Tibial artery (tissue), 4 donors: ENCODE results near the gene RSPH6A.

ENCODE experiments used
- DNase-seq, 2 donors: peaks; one replicate each; pipeline ENCODE4 v3.0.0-alpha.2; 2019
- H3K27ac ChIP-seq, 2 donors: fragments of 200-600 bp; sonication (generic) in 1 of 2; 1 replicate in 1 of 2; 2 replicates in 1 of 2; pipeline ENCODE4 v1.5.1; 2018 to 2019; ENCODE audit warnings: mild to moderate bottlenecking in 1 of 2
- H3K27me3 ChIP-seq, 2 donors: fragments of 200-600 bp; sonication (generic) in 1 of 2; one replicate each; pipeline versions ENCODE4 v1.5.1 to v1.6.0; 2016 to 2019
- H3K36me3 ChIP-seq, 3 donors: fragments of 200-600 bp; sonication (generic) in 2 of 3; one replicate each; pipeline ENCODE4 v1.5.1; 2016 to 2019; ENCODE audit warnings: mild to moderate bottlenecking in 2 of 3
- H3K4me1 ChIP-seq, 4 donors: fragments of 200-600 bp; sonication (generic) in 2 of 4; 1 replicate in 3 of 4; 2 replicates in 1 of 4; pipeline ENCODE4 v1.5.1; 2016 to 2019
- H3K4me3 ChIP-seq, 2 donors: fragments of 200-600 bp; sonication (generic) in 1 of 2; 1 replicate in 1 of 2; 2 replicates in 1 of 2; pipeline ENCODE4 v1.5.1; 2018 to 2019; ENCODE audit warnings: mild to moderate bottlenecking in 2 of 2
- H3K9me3 ChIP-seq, 3 donors: fragments of 200-600 bp; sonication (generic) in 1 of 3; one replicate each; pipeline ENCODE4 v1.5.1; 2016 to 2019
- intact Hi-C: fragments of 100-400 bp; cut with DNase I; formaldehyde crosslinking; loops from one replicate; pipeline ENCODE4 v1.15.0; 2023; ENCODE audit warnings: low total_unique reads
- TF ChIP-seq, protein P1 (sequence below), 2 experiments: fragments of 200-600 bp in 1 of 2; fragments of 450-650 bp in 1 of 2; IDR thresholded peaks; one replicate each; pipeline ENCODE4 v1.5.1; 2017 to 2019; ENCODE audit warnings: antibody characterized with exemption in 2 of 2, mild to moderate bottlenecking in 1 of 2, moderate library complexity in 1 of 2

The RSPH6A gene

GRCh38 chr19:45820413-45821102 is 5.5 kb upstream of the RSPH6A start:
- TF ChIP-seq, protein P1, sequence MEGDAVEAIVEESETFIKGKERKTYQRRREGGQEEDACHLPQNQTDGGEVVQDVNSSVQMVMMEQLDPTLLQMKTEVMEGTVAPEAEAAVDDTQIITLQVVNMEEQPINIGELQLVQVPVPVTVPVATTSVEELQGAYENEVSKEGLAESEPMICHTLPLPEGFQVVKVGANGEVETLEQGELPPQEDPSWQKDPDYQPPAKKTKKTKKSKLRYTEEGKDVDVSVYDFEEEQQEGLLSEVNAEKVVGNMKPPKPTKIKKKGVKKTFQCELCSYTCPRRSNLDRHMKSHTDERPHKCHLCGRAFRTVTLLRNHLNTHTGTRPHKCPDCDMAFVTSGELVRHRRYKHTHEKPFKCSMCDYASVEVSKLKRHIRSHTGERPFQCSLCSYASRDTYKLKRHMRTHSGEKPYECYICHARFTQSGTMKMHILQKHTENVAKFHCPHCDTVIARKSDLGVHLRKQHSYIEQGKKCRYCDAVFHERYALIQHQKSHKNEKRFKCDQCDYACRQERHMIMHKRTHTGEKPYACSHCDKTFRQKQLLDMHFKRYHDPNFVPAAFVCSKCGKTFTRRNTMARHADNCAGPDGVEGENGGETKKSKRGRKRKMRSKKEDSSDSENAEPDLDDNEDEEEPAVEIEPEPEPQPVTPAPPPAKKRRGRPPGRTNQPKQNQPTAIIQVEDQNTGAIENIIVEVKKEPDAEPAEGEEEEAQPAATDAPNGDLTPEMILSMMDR (IDR thresholded peaks at IDR 0.05) = no peak
- H3K4me3 ChIP-seq = no peak overlapping the region
- H3K27ac ChIP-seq = no peak overlapping the region
- H3K36me3 ChIP-seq = peaks cover 26 to 72% (median 70%) of the 10 kb centered on the region in 3 donors
- peaks cover 0 to 3% of the 10 kb centered on the region in 2 donors for H3K27me3 ChIP-seq
- DNase-seq = no peak
- no peaks in the 10 kb centered on the region for H3K9me3 ChIP-seq
- peaks cover 0 to 12% (median 4%) of the 10 kb centered on the region in 4 donors for H3K4me1 ChIP-seq
- intact Hi-C loops = no loop called here

GRCh38 chr19:45819769-45820168 is 4.7 kb upstream of the RSPH6A start:
- H3K27me3 ChIP-seq = peaks cover 0 to 5% of the 10 kb centered on the region in 2 donors
- H3K36me3 ChIP-seq = peaks cover 18 to 69% (median 63%) of the 10 kb centered on the region in 3 donors
- no peak for DNase-seq
- intact Hi-C loops = loop anchor here (5.0 kb wide), 1 partner anchor 63 kb away; no protein-coding TSS in a partner anchor
- TF ChIP-seq, protein P1 (IDR thresholded peaks at IDR 0.05) = no peak
- H3K4me1 ChIP-seq = peaks cover 0 to 20% (median 7%) of the 10 kb centered on the region in 4 donors
- no peak overlapping the region for H3K4me3 ChIP-seq
- no peaks in the 10 kb centered on the region for H3K9me3 ChIP-seq
- no peak overlapping the region for H3K27ac ChIP-seq

- H3K27me3 ChIP-seq = peaks cover 0 to 5% of the 10 kb centered on the region in 2 donors
- H3K36me3 ChIP-seq = peaks cover 16 to 55% (median 43%) of the 10 kb centered on the region in 3 donors
- intact Hi-C loops = loop anchor here (5.0 kb wide), 1 partner anchor 64 kb away; no protein-coding TSS in a partner anchor
- TF ChIP-seq, protein P1 (IDR thresholded peaks at IDR 0.05) = no peak
- H3K4me1 ChIP-seq = peaks cover 0 to 25% (median 7%) of the 10 kb centered on the region in 4 donors
- H3K9me3 ChIP-seq = no peaks in the 10 kb centered on the region
- no peak overlapping the region for H3K4me3 ChIP-seq
- H3K27ac ChIP-seq = no peak overlapping the region
- DNase-seq = no peak
These were observed 2.7 kb upstream of the RSPH6A start for GRCh38 chr19:45817725-45818301.

- no peaks in the 10 kb centered on the region for H3K9me3 ChIP-seq
- TF ChIP-seq, protein P1 (IDR thresholded peaks at IDR 0.05) = peak; percentile 83 to 94
- peaks cover 0 to 5% of the 10 kb centered on the region in 2 donors for H3K27me3 ChIP-seq
- H3K27ac ChIP-seq = no peak overlapping the region
- peak; percentile 90 to 94 for DNase-seq
- H3K36me3 ChIP-seq = peaks cover 11 to 48% (median 36%) of the 10 kb centered on the region in 3 donors
- H3K4me1 ChIP-seq = peaks cover 0 to 25% (median 7%) of the 10 kb centered on the region in 4 donors
- H3K4me3 ChIP-seq = no peak overlapping the region
- intact Hi-C loops = loop anchor here (5.0 kb wide), 1 partner anchor 65 kb away; no protein-coding TSS in a partner anchor
These were observed 2.1 kb upstream of the RSPH6A start for GRCh38 chr19:45817010-45817724.

DNA sequence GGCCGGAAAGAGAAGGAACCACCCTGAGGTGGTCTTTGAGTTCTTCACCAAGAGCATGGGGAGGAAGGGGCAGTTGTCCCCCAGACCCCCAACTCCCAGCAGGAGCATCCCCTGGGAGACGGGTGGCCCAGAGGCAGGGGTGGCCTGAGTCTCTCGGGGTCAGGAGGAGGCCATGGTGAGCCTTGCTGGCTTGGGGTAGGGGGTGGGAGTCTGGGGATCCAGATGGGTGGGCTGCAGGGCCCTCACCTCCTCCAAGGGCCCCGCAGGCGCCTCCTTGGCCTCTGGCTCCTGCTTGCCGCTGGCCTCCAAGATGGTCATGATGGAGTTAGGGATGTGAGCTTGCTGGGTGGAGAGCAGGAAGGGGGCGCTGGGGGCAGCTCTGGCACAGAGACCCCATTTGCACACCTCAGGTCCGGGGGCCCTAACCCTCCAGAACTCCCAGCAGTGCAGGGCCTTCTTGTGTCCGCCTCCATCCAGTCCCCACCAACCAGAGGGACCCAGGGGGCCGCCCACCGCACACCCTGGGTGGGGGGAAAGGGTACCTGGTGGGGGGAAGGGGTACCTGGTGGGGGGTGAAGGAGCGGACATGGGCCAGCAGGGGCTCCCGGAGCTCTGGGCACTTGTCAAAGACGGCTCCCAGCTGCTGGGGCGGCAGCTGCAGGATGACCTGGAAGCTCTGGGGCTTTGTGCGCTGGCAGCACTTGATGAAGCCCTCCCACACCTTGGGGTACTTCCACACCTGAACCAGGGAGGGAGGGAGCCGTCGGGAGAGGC is 1.3 kb upstream of the RSPH6A start:
- TF ChIP-seq, protein P1 (IDR thresholded peaks at IDR 0.05) = no peak
- DNase-seq = no peak
- Histone ChIP-seq H3K36me3 (peaks cover 10 to 42% (median 31%) of the 10 kb centered on the region in 3 donors), H3K9me3 (no peaks in the 10 kb centered on the region), H3K27ac (no peak overlapping the region), H3K4me3 (no peak overlapping the region), H3K4me1 (peaks cover 0 to 25% (median 7%) of the 10 kb centered on the region in 4 donors), H3K27me3 (peaks cover 0 to 5% of the 10 kb centered on the region in 2 donors)
- intact Hi-C loops = loop anchor here (5.0 kb wide), 1 partner anchor 66 kb away; no protein-coding TSS in a partner anchor
